GM12873 (cell line): ENCODE results near the gene SLC25A25.

Experiments
- TF ChIP-seq, protein P1 (sequence below): IDR thresholded peaks from 2 replicates; pipeline ENCODE4 v1.5.1; 2012; ENCODE audit warnings: low read depth, mild to moderate bottlenecking, moderate library complexity, low read length, control low read depth; ENCODE audit not compliant: insufficient read depth; ENCODE audit errors: missing control alignments

SLC25A25 gene

GRCh38 chr9:128073253-128073886, 5.3 kb downstream of the SLC25A25 start:
- TF ChIP-seq, protein P1, sequence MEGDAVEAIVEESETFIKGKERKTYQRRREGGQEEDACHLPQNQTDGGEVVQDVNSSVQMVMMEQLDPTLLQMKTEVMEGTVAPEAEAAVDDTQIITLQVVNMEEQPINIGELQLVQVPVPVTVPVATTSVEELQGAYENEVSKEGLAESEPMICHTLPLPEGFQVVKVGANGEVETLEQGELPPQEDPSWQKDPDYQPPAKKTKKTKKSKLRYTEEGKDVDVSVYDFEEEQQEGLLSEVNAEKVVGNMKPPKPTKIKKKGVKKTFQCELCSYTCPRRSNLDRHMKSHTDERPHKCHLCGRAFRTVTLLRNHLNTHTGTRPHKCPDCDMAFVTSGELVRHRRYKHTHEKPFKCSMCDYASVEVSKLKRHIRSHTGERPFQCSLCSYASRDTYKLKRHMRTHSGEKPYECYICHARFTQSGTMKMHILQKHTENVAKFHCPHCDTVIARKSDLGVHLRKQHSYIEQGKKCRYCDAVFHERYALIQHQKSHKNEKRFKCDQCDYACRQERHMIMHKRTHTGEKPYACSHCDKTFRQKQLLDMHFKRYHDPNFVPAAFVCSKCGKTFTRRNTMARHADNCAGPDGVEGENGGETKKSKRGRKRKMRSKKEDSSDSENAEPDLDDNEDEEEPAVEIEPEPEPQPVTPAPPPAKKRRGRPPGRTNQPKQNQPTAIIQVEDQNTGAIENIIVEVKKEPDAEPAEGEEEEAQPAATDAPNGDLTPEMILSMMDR: no peak

- TF ChIP-seq, protein P1: no peak
Observed at GRCh38 chr9:128077847-128078503, 9.9 kb downstream of the SLC25A25 start.

DNA sequence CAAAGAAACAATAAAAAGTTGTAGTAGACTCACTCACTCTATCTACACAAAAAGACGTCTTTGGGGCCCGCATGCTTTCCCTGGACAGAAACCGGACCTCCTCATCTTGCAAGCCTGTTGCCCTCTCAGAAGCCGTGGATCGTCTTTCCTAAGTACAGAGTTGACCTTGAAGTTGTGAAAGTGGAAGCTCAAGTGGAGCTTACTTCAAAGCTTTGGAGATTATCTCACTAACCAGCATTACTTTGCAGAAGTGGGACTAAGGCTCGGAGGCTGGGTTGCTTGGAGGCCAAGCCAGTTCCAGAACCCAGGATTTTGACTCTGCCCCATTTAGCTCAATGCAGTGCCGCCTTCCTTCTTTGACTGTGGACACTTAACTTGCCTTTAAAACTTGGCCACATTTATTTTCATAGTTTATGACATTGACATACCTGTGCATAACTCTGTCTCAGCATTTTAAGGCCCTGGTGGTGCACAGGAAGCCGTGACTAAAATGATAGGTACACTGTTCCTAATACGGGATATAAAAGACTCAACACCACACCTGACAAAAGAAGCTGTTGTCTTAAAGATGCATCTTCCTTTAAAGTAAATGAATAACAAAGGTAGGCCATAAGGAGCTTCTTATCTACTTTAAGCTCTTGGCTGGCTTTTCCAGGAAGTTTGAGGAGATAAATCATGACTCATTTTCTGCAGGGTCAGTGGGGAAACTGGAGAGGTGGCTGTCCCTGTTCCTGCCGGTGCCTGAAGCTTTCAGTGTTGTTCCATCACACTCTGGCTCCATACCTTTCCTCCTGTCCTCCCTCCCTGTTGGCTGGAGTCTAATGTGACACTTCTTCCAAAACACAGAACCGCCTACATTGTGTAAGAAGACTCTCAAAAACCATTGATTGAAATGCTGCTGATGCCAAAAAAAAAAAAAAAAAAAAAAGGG, 10.7 kb downstream of the SLC25A25 start:
- TF ChIP-seq, protein P1: no peak

- TF ChIP-seq, protein P1: no peak
Observed at GRCh38 chr9:128080206-128080605, 12.2 kb downstream of the SLC25A25 start.

DNA sequence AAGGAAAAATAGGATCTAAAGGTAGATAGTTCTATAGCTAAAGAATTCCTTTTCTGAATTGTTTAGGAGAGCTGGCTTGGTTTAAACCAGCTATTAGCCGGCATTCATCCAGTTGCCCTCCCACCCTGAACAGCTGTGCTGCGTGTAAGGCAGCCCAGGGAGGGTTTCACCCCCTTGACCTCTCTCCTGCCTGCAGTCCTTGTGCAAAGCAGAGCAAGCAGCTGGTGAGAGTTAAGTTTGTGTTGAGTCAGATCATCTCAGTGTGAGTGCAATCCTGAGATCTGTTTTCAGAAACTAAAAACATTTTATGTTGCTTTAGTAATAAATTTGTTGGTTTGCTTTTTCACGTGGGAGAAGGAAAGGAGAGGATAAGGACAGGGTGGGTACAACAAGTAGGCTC, 13.0 kb downstream of the SLC25A25 start:
- TF ChIP-seq, protein P1: no peak

- TF ChIP-seq, protein P1: no peak
Observed at GRCh38 chr9:128082151-128082550, 14.1 kb downstream of the SLC25A25 start.

DNA sequence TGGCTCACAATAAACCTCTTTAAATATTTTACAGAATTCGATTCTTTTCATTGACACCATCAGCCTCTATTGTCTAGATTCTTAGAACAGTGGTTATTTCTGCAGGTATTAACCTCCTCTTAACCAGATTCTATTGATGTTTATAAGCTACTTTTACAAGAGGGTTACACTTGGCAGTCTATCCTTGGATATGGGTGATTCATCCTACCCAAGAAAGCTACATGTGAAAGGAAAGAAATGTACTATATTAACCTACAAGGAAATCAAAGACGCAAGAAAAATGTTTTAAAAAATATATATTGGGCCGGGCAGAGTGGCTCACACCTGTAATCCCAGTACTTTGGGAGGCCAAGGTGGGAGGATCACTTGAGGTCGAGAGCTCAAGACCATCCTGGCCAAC, 16.7 kb downstream of the SLC25A25 start:
- TF ChIP-seq, protein P1: no peak
